Progenitor cell of endocrine pancreas (in vitro differentiated cells): ENCODE results near the gene SOX14. TPM values are rescaled to one million over a fixed set of nuclear protein-coding genes. Genes with fewer than 3 reads are reported as not detected.

Experiments used
- DNase-seq: peaks from one replicate; pipeline ENCODE4 v3.0.0; 2021; ENCODE audit warnings: low spot score; ENCODE audit not compliant: unreplicated experiment
- H3K27ac Mint-ChIP-seq: 2 replicates; pipeline ENCODE4 v1.8.0; 2021; ENCODE audit warnings: mild to moderate bottlenecking, moderate library complexity, mixed read lengths
- H3K27me3 Mint-ChIP-seq: 2 replicates; pipeline ENCODE4 v1.8.0; 2021; ENCODE audit warnings: mixed read lengths
- H3K36me3 Mint-ChIP-seq: 2 replicates; pipeline ENCODE4 v1.8.0; 2022; ENCODE audit warnings: mixed read lengths; ENCODE audit not compliant: insufficient read depth
- H3K4me1 Mint-ChIP-seq: 2 replicates; pipeline ENCODE4 v1.8.0; 2021; ENCODE audit warnings: low read depth, mixed read lengths
- H3K4me3 Mint-ChIP-seq: 2 replicates; pipeline ENCODE4 v1.8.0; 2021; ENCODE audit warnings: low read depth, mild to moderate bottlenecking, moderate library complexity, mixed read lengths
- H3K9me3 Mint-ChIP-seq: 2 replicates; pipeline ENCODE4 v1.8.0; 2021; ENCODE audit warnings: low read depth, mixed read lengths
- CTCF ChIP-seq: fragments of 200-600 bp; sonication (generic); IDR thresholded peaks from one replicate; pipeline ENCODE4 v1.5.0; 2021; ENCODE audit warnings: antibody characterized with exemption, mild to moderate bottlenecking; ENCODE audit not compliant: unreplicated experiment
- total RNA-seq: library from RNA; stranded (reverse); gene quantifications from 2 replicates; pipeline ENCODE4 v1.2.1, GENCODE V29; 2021

SOX14 gene
- total RNA-seq, 1 donor from 2014 or later: not detected

GRCh38 chr3:137809509-137809908 lies 45.4 kb downstream of the SOX14 start:
- Mint-ChIP-seq H3K9me3 (no peaks in the 10 kb centered on the region), H3K4me3 (no peak overlapping the region), H3K36me3 (no peaks in the 10 kb centered on the region), H3K27ac (no peak overlapping the region), H3K4me1 (peaks cover 4% of the 10 kb centered on the region), H3K27me3 (peaks cover 15% of the 10 kb centered on the region)
- TF ChIP-seq CTCF: no peak
- no peak for DNase-seq

- Mint-ChIP-seq H3K4me3 (no peak overlapping the region), H3K4me1 (peaks cover 4% of the 10 kb centered on the region), H3K27me3 (peaks cover 18% of the 10 kb centered on the region), H3K27ac (no peak overlapping the region), H3K36me3 (no peaks in the 10 kb centered on the region), H3K9me3 (no peaks in the 10 kb centered on the region)
- TF ChIP-seq CTCF: no peak
- no peak for DNase-seq
These were observed 47.9 kb downstream of the SOX14 start for GRCh38 chr3:137812023-137812422.

GRCh38 chr3:137815251-137815650 lies 51.1 kb downstream of the SOX14 start:
- H3K36me3 Mint-ChIP-seq: no peaks in the 10 kb centered on the region
- TF ChIP-seq CTCF: no peak
- peaks cover 6% of the 10 kb centered on the region for H3K4me1 Mint-ChIP-seq
- no peak for DNase-seq
- H3K9me3 Mint-ChIP-seq: no peaks in the 10 kb centered on the region
- peaks cover 4% of the 10 kb centered on the region for H3K27me3 Mint-ChIP-seq
- H3K4me3 Mint-ChIP-seq: no peak overlapping the region
- H3K27ac Mint-ChIP-seq: no peak overlapping the region

Other genes with a start within 250 kb of the SOX14 start
- 19.5 and 22.2 TPM in 2 replicates for gene CLDN18, start 245.8 kb downstream of the SOX14 start, total RNA-seq